ENCODE measurements around the gene IDH1.
"Not testable (repeated sequence)": the region's sequence is repeated elsewhere in the genome, so short reads cannot be mapped to it uniquely, and the experiment has no call there.

IDH1 gene

DNA sequence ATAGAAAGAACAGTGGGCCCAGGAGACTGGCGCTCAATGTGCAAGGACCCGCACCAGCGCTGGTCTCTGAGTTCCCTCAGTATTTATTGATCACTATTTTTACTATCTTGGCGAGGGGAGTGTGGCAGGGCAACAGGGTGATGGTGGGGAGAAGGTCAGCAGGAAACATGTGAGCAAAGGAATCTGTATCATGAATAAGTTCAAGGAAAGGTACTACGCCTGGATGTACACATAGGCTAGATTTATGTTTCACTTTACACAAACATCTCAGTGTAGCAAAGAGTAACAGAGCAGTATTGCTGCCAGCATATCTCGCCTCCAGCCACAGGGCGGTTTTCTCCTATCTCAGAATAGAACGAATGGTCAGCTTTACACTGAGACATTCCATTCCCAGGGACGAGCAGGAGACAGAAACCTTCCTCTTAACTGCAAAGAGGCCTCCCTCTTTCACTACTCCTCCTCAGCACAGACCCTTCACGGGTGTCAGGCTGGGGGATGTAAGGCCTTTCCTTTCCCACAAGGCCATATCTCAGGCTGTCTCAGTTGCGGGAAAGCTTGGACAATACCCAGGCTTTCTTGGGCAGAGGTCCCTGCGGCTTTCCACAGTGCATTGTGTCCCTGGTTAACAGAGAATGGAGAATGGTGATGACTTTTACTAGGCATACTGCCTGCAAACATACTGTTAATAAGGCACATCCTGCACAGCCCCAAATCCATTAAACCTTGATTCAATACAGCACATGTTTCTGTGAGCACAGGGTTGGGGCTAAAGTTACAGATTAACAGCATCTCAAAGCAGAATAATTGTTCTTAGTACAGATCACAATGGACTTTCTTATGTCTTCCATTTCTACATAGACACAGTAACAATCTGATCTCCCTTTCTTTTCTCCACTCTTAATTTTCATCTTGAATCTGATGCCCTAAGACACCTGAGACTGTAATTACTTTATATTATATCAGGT, 2.3 kb upstream of the IDH1 start:
- DNase-seq (ENCODE audit: low read depth, low spot score), result not testable (repeated sequence)

DNA sequence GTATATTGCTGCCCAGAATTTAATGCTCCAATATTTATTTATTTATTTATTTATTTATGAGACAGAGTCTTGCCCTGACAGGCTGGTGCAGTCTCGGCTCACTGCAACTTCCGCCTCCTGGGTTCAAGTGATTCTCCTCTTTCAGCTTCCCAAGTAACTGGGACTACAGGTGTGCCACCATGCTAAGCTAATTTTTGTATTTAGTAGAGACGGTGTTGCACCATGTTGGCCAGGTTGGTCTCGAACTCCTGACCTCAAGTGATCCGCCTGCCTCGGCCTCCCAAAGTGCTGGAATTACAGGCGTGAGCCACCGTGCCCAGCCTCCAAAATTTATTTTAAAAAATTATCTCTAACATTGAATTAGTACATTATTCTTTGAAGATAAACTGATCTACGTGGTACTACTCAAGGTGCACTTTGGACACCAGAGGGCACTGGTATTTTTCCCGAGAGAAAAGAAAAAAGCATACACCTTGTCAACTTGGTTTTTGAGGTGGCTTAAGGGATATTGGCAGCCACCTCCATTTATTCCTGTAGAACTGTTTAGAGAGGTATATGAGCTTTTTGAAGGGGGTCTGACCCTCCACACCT, 1.4 kb upstream of the IDH1 start:
- no peak for DNase-seq (ENCODE audit: low read depth, low spot score)

DNA sequence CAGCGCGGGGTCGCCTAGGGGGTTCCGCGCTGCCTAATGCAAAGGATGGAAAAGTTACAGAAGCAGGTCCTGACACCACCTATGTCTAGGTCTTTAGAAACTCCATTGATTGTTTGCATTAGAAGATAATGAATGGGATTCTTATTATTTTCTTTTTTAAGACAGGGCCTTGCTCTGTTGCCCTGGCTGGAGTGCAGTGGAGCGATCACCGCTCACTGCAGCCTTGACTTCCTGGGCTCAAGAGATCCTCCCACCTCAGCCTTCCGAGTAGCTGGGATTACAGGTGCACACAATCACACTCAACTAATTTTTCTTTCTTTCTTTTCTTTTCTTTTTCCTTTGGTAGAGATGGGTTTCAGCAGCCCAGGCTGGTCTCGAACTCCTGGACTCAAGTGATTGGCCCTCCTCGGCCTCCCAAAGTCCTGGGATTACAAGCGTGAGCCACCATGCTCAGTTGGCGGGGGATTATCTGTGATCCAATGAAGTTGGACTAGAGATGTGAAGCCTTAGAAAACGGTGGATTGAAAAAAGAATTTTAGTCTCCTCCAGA, 761 bp upstream of the IDH1 start:
- no peak for DNase-seq (ENCODE audit: low read depth, low spot score)

DNA sequence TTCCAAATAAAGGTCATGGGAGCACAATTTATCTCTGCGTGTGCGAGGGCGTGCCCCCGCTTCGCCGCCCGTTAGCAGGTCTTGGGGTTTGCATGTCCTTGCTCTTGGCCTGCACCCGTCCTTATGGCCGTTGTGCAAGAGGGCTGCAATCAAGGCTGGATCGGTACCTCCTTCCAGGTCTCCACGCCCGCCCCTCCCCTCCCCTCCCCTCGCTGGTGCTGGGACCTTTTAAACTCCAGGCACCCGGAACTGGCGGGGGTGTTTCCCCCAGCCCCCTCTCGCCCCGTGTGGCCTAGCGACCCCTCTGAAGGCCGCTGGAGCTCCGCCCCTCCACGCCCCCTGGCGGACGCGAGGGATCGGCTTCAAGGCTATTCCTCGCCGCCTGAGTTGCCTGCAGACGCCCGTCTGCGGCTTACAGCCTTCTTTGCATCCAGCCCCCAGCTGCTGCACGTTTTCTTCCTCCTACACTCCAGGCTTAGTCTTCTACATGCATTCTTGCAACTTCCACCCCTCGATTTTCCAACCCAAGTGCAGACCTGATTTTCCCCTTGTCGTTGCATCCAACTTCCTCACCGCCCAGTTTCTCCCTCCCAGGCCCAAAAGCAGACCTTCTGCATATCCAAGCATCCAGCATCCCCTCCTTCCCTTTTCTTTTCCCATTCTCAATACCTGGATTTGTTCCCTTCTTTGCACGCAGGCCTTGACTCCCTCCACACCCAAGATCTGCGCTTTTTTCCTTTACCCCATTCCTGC, 577 bp downstream of the IDH1 start:
- peak; percentile 55 for DNase-seq (ENCODE audit: low read depth, low spot score)

DNA sequence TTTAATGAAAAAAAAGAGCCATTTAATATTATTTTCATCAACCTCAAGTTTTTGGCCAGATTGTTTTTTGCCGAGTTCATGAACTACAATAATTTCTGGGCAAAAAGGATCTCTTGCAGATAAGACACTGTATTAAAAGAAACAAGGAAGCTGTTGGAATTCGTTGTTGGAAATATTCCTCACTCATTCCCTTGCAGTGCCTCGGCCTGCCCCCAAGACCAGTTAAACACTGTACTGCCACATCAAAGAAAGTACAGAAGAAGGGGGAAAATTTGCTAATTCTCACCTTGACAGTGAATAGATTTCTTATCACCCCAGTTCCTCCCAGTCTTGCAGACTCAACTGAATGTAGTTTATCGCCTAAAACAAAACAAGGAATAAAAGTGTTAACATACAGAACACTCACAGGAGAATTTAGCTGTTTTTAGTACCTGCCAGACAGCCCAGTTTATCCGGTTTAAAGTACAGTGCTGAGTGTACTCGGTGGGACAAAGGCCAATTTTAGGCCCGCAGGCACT, 1.2 kb downstream of the IDH1 start:
- no peak for DNase-seq (ENCODE audit: low read depth, low spot score)

DNA sequence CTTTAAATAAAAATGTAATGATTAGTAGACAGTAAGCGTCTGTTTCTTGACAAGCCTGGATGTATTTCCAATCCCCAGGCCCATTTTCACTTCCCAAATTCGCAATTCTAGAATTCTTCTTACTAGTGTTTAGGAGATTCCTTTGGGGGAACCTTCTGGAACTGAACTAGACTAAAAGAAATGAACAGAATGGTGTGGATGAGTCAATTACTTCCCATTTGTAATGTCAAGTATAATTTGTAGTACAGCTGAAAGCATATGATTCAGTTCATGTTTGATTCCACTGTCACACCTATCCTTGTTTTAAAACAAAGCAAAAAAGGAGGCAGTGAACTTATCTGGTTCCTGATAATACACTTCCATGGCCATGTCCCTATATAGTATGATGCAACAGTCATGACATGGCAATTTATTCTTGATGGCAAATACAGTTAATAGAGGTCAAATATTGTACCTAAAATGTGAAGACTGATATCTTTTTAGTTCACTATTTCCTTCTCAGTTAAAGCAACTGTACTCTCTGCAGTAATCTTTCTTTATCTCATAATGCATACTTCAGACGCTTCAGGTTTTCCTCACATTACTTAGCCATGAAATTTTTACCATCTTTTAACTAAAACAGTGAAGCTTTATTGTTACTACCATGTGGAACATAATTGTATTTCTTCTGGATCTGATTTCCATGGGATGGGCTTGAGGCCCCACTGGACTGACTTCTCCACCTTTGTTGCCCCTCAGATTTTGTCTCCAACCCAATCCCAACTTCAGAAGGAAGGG, 2.0 kb downstream of the IDH1 start:
- DNase-seq (ENCODE audit: low read depth, low spot score), result no peak

DNA sequence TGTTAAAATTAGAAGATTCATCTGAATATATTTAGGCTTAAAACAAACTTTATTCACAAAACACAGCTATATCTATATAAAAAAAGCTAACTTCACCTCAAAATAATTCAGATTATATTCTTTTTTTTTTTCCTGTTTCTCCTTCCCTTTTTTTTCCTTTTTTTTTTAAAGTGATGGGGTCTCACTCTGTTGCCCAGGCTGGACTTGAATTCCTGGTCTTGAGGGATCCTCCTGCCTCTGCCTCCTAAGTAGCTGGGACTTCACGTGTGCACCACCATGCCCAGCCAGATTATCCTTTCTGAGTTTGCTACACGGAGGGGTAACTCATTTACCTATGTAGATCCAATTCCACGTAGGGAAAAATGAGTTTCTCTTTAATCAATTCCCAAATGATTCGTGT, 3.8 kb downstream of the IDH1 start:
- DNase-seq (ENCODE audit: low read depth, low spot score), result no peak

DNA sequence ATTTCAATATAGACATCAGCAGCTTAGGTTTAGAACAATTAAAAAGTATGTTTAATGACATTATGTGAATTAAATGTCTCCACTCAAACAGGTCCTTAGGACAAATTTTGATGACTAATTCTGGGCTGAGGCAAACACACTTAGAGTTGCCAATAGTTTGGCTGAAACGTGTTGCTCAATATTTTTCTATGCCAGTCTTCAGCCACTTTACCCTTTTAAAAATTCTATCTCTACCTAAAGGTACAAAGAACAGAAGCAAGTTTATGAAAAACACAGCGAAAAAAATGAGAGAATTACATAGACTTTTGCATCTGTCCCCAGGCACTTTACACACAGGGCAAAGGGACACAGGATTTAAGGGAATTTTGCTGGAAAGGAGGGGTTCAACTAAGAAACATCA, 4.5 kb downstream of the IDH1 start:
- DNase-seq (ENCODE audit: low read depth, low spot score), result no peak

DNA sequence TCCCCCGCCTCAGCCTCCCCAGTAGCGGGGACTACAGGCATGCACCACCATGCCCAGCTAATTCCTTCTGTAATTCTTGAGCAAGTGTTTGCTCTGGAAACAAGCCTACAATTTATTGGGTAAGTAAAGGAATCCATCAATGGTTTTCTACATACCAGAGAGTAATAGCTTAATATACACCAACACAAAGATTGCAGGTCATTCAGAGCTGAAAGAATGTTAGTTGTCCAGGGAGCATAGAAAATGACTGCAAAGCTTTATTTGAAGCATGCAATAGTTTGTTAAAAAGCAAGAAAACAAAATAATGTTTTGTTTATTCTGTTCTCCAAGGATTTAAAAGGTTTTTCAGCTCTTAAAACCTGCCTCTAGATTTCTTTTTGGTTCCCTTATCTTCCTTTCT, 5.6 kb downstream of the IDH1 start:
- no peak for DNase-seq (ENCODE audit: low read depth, low spot score)

DNA sequence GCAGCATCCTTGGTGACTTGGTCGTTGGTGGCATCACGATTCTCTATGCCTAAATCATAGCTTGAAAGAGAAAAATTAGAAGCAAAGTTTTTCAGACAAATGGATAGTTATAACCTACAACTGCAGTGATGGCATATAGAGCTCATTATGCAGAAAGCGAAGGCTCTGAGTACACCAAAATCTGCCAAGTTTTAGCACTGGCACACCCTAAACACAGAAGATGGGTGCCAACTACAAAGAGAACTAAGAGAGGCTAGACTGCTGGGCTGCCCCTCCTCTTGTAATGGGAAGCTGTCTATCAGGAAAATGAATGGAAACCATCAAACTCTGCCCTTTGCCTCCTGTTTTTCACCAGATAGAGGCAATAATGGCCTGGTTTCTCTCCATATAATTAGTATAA, 6.3 kb downstream of the IDH1 start:
- DNase-seq (ENCODE audit: low read depth, low spot score), result no peak

DNA sequence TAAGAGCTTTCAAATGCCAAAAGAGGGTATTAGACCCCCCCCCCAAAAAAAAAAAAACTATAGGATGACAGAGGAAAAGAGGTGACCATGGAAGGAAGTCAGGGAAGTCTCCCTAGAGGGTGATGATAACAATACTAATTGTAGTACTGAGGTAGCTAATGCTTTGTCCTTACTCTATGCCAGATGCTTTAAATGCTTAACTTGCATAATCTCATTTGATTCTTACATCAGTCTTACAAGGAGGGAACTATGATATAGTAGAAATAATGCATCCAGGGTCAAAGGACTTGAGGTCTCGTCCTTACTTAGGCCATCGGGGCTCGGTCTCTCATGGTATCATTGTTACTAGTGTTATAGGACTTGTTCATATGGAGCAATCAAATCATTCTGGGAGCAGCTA, 9.1 kb downstream of the IDH1 start:
- no peak for DNase-seq (ENCODE audit: low read depth, low spot score)

DNA sequence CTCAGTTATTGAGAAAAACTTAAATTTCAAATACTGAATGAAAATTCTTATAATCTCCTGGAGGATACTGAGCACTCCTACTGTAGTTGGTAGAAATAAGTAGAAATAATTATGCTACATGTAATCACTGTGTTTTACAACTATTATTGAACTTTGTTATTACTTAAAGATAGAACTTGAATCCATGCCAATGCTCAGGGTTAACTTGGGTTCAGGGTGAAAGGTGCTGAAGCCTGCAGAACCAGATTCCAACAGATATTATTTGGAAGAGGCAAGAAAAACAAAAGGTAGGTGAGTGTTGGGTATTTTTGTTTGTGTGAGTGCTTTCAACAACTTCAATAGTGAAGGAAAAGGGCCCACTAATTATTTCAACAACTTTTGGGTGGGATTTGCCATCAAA, 10.4 kb downstream of the IDH1 start:
- no peak for DNase-seq (ENCODE audit: low read depth, low spot score)

DNA sequence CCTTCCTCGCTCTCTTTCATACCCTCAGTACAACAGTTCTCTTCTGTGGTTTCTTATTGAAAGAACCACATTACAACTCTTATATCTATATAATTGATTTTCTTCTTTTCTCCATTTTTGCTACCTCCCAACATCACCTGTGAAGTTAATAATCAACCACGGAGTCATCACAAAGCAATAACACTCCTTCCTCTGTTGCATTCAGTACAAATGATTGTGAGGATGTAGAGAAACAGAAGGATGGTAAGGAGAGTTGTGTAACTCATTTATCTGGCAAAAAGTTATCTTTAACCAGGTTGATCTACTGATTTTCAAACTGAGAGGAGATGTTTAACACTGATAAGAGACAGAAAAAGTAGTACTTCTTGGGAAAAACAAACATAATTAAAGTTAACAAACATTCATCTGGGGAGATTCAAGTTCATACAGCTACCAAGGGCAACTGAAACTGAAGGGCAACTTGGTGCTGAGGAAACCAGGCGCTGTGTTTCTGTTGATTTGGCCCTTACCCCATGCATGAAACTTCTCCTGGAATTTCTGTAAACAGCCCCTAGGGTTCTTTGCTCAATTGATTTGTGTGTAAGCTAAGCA, 14.2 kb downstream of the IDH1 start:
- no peak for DNase-seq (ENCODE audit: low read depth, low spot score)

DNA sequence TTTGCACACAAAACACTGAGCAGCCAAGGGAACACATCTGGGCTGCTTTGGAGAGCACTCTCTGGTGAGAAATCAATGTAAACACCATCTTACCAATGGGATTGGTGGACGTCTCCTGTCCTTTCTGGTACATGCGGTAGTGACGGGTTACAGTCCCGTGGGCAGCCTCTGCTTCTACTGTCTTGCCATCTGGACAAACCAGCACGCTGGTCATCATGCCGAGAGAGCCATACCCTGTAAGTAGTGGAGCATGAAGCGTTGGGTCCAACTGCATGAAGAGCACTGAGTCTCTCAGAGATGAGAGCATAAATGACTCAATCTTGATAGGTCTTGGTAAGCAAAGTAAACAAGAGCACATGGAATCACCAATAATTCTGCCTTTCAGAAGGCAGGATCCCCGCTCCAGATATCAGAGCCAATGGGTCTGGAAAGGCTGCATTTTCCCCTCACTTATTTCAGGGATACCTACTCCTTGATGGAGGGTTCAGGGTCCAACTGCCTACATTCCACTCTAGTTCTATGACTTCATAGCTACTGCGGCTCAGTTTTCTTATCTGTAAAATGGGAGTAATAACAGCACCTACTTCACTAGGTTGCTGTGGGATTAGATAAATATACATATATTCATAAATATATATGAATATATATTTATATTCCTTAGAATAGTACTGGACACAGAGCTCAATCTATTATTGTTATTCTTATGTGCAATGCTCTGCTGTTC, 14.9 kb downstream of the IDH1 start:
- DNase-seq (ENCODE audit: low read depth, low spot score), result no peak

DNA sequence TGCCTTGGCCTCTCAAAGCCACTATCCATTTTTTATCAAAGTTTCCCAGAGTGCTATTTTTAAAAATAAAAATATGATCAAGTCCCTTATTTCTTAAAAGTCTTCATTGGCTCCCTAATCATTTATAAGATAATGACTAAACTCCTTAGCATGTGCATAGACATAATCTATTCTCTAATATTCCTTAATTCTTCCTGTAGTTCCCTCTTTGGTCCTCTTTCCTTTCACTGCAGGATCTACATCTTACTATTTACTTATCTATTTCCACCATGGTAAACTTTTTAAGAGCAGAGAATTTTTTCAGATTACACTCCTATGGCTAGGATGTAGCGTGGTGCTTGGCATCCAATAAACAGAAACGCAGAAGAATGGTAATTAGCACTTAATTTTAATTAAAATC, 19.0 kb downstream of the IDH1 start:
- no peak for DNase-seq (ENCODE audit: low read depth, low spot score)

DNA sequence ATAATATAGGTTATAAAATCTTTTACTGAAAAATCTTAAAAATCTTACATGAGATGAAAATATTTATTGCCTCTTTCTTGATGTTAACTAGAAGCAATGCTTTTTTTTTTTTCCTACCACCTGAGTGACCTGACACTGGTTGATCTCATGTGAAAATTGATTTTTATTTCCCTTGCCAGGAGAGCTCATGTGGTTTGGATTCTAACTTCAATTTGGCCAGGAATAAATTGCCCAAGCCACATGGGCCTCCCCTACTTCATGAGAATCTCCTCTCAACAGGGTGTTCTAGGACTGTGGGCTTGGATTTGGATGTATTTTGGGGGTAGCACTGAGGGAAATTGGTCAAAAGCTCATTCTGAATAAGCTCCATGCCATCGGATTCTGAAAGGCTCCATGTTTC, 20.1 kb downstream of the IDH1 start:
- no peak for DNase-seq (ENCODE audit: low read depth, low spot score)

DNA sequence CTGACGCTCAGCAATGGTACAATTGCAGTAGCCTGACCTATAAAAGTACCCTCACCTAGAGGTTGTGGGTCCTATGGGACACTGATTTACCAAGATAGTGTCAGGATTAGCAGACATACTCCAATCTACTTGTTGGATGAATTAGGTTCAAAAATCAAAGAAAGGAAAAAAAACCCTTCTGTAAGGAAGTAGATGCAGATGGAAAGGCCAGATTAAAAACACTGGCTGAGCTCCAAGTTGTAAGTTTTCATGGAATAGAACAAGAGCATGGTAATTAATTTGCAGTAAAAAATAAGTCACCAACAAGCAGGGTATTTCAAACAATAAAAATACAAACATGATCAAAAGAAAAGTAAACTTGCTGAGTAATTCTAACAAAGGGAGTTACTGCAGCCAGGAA, 26.4 kb downstream of the IDH1 start:
- no peak for DNase-seq (ENCODE audit: low read depth, low spot score)

DNA sequence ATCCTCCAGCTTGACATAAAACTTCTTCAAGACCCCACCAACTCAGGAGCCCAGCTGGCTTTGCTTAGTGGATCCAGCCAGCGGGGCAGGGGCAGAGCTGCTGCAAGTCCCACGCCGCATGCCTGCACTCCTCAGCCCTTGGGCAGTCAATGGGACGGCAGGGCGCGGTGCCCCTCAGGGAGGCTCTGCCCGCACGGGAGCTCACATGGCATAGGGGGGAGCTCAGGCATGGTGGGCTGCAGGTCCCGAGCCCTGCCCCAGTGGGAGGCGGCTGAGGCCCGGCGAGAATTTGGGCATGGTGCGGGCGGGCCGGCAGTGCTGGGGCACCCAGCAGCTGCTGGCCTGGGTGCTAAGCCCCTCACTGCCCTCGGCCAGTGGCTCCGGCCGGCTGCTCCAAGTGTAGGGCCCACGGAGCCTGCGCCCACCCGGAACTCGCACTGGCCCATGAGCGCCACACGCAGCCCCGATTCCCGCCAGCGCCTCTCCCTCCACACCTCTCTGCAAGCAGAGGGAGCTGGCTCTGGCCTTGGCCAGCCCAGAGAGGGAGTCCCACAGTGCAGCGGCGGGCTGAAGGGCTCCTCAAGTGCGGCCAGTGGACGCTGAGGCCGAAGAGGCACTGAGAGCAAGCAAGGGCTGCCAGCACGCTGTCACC, 27.2 kb downstream of the IDH1 start:
- no peak for DNase-seq (ENCODE audit: low read depth, low spot score)

DNA sequence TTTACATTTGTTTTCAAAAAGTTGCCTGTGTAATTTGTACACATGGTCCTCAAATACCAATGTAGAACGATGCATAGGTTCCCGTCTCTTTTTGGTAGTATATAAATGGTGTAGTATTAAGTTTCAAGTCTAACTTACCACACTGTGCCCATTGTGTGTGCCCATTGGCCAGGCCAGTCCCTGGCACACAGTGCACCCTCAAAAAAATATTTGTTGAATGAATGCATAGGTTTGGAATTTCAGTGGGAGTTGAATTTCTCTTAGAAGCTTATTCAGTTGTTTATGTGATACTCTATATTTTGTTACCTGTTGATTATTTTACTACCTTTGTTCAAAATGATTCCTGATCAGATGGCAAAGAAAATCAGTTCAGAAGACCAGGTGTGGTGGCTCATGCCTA, 30.1 kb downstream of the IDH1 start:
- no peak for DNase-seq (ENCODE audit: low read depth, low spot score)

DNA sequence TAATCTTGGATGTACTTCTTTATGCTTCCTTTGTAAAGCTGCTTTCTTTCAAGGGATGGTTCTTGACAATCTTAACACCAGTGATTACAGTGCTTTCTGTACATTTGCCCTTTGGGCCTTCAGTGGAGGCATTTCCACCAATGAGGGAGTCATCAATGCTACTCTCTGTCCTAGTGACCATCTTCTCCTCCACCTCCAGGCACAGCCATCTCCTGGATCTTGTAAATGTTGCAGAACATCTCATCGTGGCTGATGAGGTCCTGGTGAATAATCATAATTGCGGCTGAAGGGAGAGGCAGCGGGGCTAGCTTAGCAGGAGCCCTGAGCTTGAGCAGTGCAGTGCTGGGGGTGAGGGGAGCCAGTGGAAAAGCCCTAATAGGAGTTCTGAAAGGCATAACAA, 32.5 kb downstream of the IDH1 start:
- no peak for DNase-seq (ENCODE audit: low read depth, low spot score)
